Gastroesophageal sphincter (tissue), 4 donors: ENCODE measurements around the gene ELAVL1. TPM values are rescaled to one million over a fixed set of nuclear protein-coding genes. Genes with fewer than 3 reads are reported as not detected.
A peak's percentile ranks its signal among the peaks of the same experiment; 100 is the strongest.

ENCODE experiments used
- ATAC-seq: fragments of 150-250 bp; one replicate; pipeline ENCODE4 v1.9.1; 2016; ENCODE audit warnings: mild to moderate bottlenecking, moderate library complexity
- H3K27ac ChIP-seq, 4 donors: fragments of 200-600 bp; sonication (generic) in 3 of 4; 1 replicate in 3 of 4; 2 replicates in 1 of 4; pipeline ENCODE4 v1.5.1; 2016 to 2019
- H3K27me3 ChIP-seq: fragments of 200-600 bp; sonication (generic); one replicate; pipeline ENCODE4 v1.5.1; 2019
- H3K36me3 ChIP-seq, 2 donors: fragments of 200-600 bp; sonication (generic); one replicate each; pipeline ENCODE4 v1.5.1; 2019; ENCODE audit warnings: control low read depth in 1 of 2
- H3K4me1 ChIP-seq, 3 donors: fragments of 200-600 bp; sonication (generic); 1 replicate in 2 of 3; 2 replicates in 1 of 3; pipeline ENCODE4 v1.5.1; 2016 to 2019; ENCODE audit warnings: control low read depth in 2 of 3
- H3K4me3 ChIP-seq, 2 donors: fragments of 200-600 bp; sonication (generic); one replicate each; pipeline ENCODE4 v1.5.1; 2019; ENCODE audit warnings: mild to moderate bottlenecking in 1 of 2, moderate library complexity in 1 of 2
- H3K9me3 ChIP-seq, 3 donors: fragments of 200-600 bp; sonication (generic); one replicate each; pipeline ENCODE4 v1.5.1; 2017 to 2019; ENCODE audit warnings: control low read depth in 2 of 3
- CTCF ChIP-seq, 4 experiments: fragments of 200-600 bp in 2 of 4; fragments of 450-650 bp in 2 of 4; sonication (generic) in 1 of 4; IDR thresholded peaks; one replicate each; pipeline ENCODE4 v1.5.1; 2017 to 2019; ENCODE audit warnings: antibody characterized with exemption in 4 of 4, mild to moderate bottlenecking in 2 of 4, moderate library complexity in 2 of 4
- EP300 ChIP-seq: sonication (generic); formaldehyde crosslinking; IDR thresholded peaks from one replicate; pipeline ENCODE4 v1.6.1; 2017; ENCODE audit warnings: antibody characterized with exemption, mild to moderate bottlenecking
- POLR2A ChIP-seq, 2 donors: fragments of 450-650 bp; IDR thresholded peaks; one replicate each; pipeline ENCODE4 v1.6.1; 2017; ENCODE audit warnings: antibody characterized with exemption in 2 of 2, mild to moderate bottlenecking in 2 of 2, moderate library complexity in 1 of 2
- POLR2AphosphoS5 ChIP-seq: sonication (generic); formaldehyde crosslinking; IDR thresholded peaks from one replicate; pipeline ENCODE4 v1.6.1; 2017; ENCODE audit warnings: antibody characterized with exemption
- WGBS, 2 donors: methylation state at CpG; one replicate each; pipeline ENCODE4 v1.1.5; 2018; ENCODE audit warnings: low coverage in 1 of 2; 5-methylcytosine and 5-hydroxymethylcytosine counted together
- total RNA-seq, 4 donors: library from RNA; depleted of rRNA; stranded (reverse); fragments of >200 nt; gene quantifications; one replicate each; pipeline ENCODE4 v1.1.0, GENCODE V29; 2016

Gene ELAVL1
- total RNA-seq, 4 donors from 2014 or later: 30.8 to 62.5 (median 34.6) TPM

- peak; percentile 20 for TF ChIP-seq POLR2AphosphoS5
- peak; percentile 86 to 98 (median 93) for TF ChIP-seq CTCF (IDR thresholded peaks at IDR 0.05)
- TF ChIP-seq POLR2A (IDR thresholded peaks at IDR 0.05): no peak
- Histone ChIP-seq H3K36me3 (peaks cover 0 to 10% of the 10 kb centered on the region in 2 donors), H3K9me3 (no peaks in the 10 kb centered on the region), H3K4me3 (peak overlapping the region; percentile 6 to 38), H3K27me3 (no peaks in the 10 kb centered on the region), H3K4me1 (peaks cover 3 to 84% (median 35%) of the 10 kb centered on the region in 3 donors), H3K27ac (peak overlapping the region; percentile 13 to 80 (median 77))
- 11 to 46% methylated on average over 4 to 11 of the region's 27 CpGs for WGBS, 2 donors
- ATAC-seq: peak; percentile 74
These were observed 3.2 kb downstream of the ELAVL1 start for GRCh38 chr19:8001995-8002849.

- Histone ChIP-seq H3K4me3 (no peak overlapping the region), H3K9me3 (no peaks in the 10 kb centered on the region), H3K27ac (peak overlapping the region; percentile 13 to 80 (median 77)), H3K27me3 (no peaks in the 10 kb centered on the region), H3K4me1 (peaks cover 3 to 87% (median 35%) of the 10 kb centered on the region in 3 donors), H3K36me3 (peaks cover 0 to 10% of the 10 kb centered on the region in 2 donors)
- TF ChIP-seq POLR2AphosphoS5 (no peak), CTCF (IDR thresholded peaks at IDR 0.05) (no peak)
- WGBS, 2 donors: 53 to 56% methylated on average over 2 to 3 of the region's 5 CpGs
- ATAC-seq: no peak
These were observed 3.8 kb downstream of the ELAVL1 start for GRCh38 chr19:8001651-8001994.

GRCh38 chr19:8000298-8001038 lies 5.0 kb downstream of the ELAVL1 start:
- TF ChIP-seq EP300 (no peak), POLR2AphosphoS5 (no peak), CTCF (IDR thresholded peaks at IDR 0.05) (no peak), POLR2A (IDR thresholded peaks at IDR 0.05) (no peak)
- Histone ChIP-seq H3K4me1 (peaks cover 3 to 83% (median 35%) of the 10 kb centered on the region in 3 donors), H3K27ac (peak overlapping the region in 2 of 4 donors; percentile 77 to 80), H3K27me3 (no peaks in the 10 kb centered on the region), H3K4me3 (no peak overlapping the region), H3K36me3 (peaks cover 0 to 10% of the 10 kb centered on the region in 2 donors), H3K9me3 (no peaks in the 10 kb centered on the region)
- no peak for ATAC-seq
- WGBS, 2 donors: 17 to 90% methylated on average over 1 to 2 of the region's 6 CpGs

GRCh38 chr19:7999376-7999775 lies 6.1 kb downstream of the ELAVL1 start:
- no peaks in the 10 kb centered on the region for H3K27me3 ChIP-seq
- peaks cover 0 to 10% of the 10 kb centered on the region in 2 donors for H3K36me3 ChIP-seq
- H3K4me1 ChIP-seq: peaks cover 3 to 79% (median 32%) of the 10 kb centered on the region in 3 donors
- H3K9me3 ChIP-seq: no peaks in the 10 kb centered on the region
- no peak overlapping the region for H3K4me3 ChIP-seq
- no peak overlapping the region for H3K27ac ChIP-seq
- ATAC-seq: no peak
- TF ChIP-seq POLR2A (IDR thresholded peaks at IDR 0.05) (no peak), CTCF (IDR thresholded peaks at IDR 0.05) (no peak), POLR2AphosphoS5 (no peak), EP300 (no peak)
- 93% methylated on average over 4 of the region's 4 CpGs; no CpG with 5 or more reads in 1 of the 2 donors for WGBS, 2 donors
